Measurements from ENCODE around the gene FOXL2. TPM values are rescaled to one million over a fixed set of nuclear protein-coding genes. Genes with fewer than 3 reads are reported as not detected.

Gene FOXL2
- total RNA-seq, 1 experiment from 2014 or later = not detected

DNA sequence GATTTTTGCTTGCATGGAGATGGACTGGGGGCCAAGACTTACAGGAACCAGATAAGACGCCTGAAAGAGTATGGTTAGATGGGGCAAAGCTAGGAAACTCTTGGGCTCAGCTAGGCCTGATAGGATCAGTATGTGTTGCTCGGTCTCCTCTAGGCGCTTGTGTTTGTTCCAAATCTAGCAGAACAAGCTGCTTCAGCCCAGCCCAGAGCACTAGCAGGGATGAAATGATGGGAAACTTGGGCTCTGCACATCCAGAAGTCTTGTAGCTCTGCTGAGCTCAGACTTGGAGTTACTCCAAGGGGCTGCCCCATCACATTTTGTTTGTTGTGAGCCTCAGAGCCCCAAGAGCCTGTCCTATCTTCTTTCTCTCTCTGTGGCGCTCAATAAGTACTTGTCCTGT, 34.7 kb downstream of the FOXL2 start:
- in situ Hi-C loops (cut with HindIII; ENCODE audit: low pct_unique_long_range_greater_than_20kb, low sequenced_read_pairs) = loop anchor here (25.0 kb wide), 1 partner anchor 400 kb away; no protein-coding TSS in a partner anchor
- no peak for DNase-seq (ENCODE audit: low read depth)

DNA sequence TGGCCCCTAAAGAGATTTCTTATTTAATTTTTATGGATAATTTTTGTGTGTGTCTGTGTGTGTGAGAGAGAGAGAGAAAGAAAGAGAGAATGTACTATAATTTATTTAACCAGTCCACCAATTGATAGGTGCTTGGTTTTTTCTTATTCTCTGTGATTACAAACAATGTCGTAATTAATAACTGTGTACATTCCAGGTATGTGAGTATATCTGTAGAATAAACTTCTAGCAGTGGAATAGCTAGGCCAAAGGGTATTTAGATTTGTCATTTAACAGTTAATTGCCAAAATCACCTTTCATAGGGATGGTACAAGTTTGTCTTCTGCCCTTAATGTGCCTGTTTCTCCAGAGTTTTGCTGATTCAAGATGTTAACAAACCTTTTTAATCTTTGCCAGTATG, 35.3 kb downstream of the FOXL2 start:
- in situ Hi-C loops (cut with HindIII; ENCODE audit: low pct_unique_long_range_greater_than_20kb, low sequenced_read_pairs) = loop anchor here (25.0 kb wide), 1 partner anchor 401 kb away; no protein-coding TSS in a partner anchor
- DNase-seq (ENCODE audit: low read depth) = no peak

DNA sequence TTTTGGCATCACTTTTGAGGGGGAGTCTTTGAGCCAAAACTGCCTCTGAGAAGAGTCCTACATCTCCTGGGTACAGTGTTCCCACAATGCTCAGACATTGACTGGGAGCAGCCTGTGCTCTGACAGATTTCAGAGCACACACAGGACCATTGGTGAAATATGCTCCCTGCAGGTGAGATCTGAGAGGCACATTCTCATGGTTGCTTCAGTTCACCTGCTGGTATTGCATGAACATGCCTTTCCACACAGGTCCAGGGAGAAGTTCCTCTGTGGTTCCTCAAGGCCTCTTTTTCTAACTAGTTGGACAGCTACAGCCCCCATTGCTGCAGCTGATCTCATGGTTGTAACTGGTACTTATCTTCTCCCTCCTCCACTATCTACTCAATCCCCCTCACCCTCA, 37.0 kb downstream of the FOXL2 start:
- in situ Hi-C loops (cut with HindIII; ENCODE audit: low pct_unique_long_range_greater_than_20kb, low sequenced_read_pairs) = loop anchor here (25.0 kb wide), 1 partner anchor 402 kb away; no protein-coding TSS in a partner anchor

DNA sequence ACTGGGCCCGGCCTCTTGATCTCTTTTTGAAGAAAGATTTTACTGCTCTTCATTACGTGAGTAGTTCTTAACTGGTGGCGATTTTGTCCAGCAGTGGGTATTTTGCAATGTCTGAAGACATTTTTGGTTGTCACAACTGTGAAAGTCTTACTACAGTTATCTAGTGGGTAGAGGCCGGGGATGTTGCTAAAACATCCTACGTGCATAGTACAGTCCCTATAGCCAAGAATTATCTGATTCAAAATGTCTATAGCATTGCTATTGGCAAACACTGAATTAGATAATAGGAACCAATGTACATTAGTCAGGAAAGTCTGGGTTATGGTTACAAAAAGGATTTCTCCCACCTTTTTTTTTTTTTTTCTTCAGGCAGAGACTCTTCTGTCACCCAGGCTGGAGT, 38.1 kb downstream of the FOXL2 start:
- no peak for DNase-seq (ENCODE audit: low read depth)
- in situ Hi-C loops (cut with HindIII; ENCODE audit: low pct_unique_long_range_greater_than_20kb, low sequenced_read_pairs) = loop anchor here (25.0 kb wide), 1 partner anchor 403 kb away; no protein-coding TSS in a partner anchor

More for the DNA sequence above, 37.0 kb downstream of the FOXL2 start:
- no peak for DNase-seq (ENCODE audit: low read depth)

DNA sequence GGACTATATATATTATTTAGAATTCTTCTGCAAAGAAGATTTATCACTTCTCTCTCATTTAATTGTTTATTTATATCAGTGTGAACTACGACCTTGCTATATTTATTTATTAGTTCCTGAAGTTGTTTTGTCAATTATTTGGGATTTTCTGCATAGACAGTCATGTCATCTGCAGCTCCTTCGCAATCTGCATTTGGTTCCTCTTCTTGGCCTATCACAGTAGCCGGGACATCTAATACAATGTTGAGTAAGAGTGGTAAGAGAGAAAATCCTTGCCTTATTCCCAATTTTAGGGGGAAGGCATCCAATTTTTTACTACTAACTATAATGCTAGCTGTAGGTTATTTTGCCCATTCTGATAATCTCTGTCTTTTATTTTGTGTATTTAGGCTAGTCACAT, 39.4 kb downstream of the FOXL2 start:
- no peak for DNase-seq (ENCODE audit: low read depth)
- in situ Hi-C loops (cut with HindIII; ENCODE audit: low pct_unique_long_range_greater_than_20kb, low sequenced_read_pairs) = loop anchor here (25.0 kb wide), 1 partner anchor 405 kb away; no protein-coding TSS in a partner anchor

DNA sequence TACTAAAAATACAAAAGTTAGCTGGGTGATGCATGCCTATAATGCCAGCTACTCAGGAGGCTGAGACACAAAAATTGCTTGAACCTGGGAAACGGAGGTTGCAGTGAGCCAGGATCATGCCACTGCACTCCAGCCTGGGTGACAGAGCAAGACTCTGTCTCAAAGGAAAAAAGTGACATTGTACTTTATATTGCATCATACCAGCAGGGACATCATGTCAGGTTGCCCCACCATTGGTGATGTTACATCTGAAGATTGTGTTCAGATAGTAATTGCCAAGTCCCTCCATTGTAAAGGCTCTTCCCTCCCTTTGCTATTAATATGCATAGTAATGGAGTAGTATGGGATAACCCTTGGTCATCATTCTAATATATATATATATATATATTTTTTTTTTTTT, 44.8 kb downstream of the FOXL2 start:
- in situ Hi-C loops (cut with HindIII; ENCODE audit: low pct_unique_long_range_greater_than_20kb, low sequenced_read_pairs) = loop anchor here (25.0 kb wide), 1 partner anchor 410 kb away; no protein-coding TSS in a partner anchor
- no peak for DNase-seq (ENCODE audit: low read depth)

DNA sequence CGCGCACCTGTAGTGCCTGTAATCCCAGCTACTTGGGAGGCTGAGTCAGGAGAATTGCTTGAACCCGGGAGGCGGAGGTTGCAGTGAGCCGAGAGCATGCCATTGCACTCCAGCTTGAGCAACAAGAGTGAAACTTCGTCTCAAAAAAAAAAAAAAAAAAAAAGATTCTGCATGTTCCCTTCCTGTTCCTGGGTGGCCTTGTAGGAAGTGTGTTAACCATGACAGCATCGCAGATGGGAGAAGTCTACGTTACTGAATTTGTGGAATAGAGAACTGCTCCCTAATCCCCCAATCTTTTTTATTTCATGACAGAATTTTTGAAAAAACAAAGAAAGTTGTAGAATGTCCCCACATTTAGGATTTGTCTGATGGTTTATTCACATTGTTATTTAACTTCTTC, 45.4 kb downstream of the FOXL2 start:
- in situ Hi-C loops (cut with HindIII; ENCODE audit: low pct_unique_long_range_greater_than_20kb, low sequenced_read_pairs) = loop anchor here (25.0 kb wide), 1 partner anchor 411 kb away; no protein-coding TSS in a partner anchor
- DNase-seq (ENCODE audit: low read depth) = no peak

DNA sequence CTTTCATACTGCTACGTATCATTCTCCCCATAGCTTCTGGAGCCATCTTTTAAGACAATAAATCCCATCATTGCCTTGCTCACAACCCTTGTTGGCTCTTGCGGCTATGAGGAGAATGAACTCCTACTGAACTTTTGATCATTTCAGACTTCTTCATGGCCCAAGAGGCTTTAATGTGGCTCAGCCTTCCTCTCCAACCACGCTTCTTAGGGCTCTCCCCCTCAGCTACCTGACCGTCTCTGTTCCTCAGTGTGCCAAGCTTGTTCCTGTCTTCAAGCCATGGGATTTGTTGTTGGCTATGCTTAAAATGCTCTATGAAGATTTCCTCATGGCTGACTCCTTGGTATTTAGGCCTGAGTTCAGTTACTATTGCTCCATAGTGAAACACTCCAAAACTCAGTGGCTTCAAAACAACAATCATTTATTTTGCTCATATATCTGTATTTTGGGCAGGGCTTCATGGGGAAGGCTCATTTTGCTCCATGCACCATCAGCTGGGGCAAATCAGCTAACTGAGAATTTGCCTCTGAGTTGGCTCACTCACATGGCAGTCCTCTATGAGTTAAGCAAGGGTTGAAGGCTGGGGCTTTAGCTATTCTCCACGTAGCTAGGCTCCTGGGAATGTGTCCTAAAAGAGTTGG, 47.5 kb downstream of the FOXL2 start:
- DNase-seq (ENCODE audit: low read depth) = no peak
- in situ Hi-C loops (cut with HindIII; ENCODE audit: low pct_unique_long_range_greater_than_20kb, low sequenced_read_pairs) = no loop called here

DNA sequence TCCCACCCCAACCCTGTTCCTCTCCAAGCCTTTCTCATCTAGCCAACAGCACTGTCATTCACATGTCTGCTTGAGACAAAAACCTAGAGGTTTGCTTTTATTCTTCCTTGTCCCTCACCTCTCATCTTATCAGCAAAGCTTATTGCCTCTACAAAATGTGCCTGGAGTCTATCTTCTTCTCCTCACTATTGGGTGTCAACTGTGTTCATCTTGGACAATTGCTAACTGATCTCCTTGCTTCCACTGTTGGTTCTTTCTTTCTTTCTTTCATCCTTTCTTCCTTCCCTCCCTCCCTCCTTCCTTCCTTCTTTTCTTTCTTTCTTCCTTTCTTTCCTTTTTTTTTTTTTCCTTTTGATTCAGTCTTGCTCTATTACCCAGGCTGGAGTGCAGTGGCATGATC, 48.2 kb downstream of the FOXL2 start:
- DNase-seq (ENCODE audit: low read depth) = no peak
- in situ Hi-C loops (cut with HindIII; ENCODE audit: low pct_unique_long_range_greater_than_20kb, low sequenced_read_pairs) = no loop called here

DNA sequence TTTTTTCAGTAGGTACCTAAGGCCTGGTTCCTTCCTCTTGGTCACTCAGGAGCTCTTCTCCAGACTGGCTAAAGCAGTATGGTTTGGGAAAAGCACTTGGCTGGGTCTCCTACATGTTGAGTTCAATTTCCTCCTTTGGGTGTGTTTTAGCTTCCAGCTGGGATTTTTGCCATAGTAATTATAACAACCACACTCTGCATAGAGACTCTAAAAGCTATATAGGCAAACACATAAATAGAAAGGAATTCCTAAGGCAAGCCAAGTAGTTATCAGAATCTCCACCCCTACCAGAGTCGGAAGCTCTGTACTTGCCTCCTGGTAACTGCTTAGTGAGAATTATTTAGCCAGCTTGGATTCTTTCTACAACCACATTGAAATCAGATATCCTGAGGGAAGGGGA, 48.6 kb downstream of the FOXL2 start:
- in situ Hi-C loops (cut with HindIII; ENCODE audit: low pct_unique_long_range_greater_than_20kb, low sequenced_read_pairs) = no loop called here
- DNase-seq (ENCODE audit: low read depth) = no peak

Other genes starting within 250 kb of the FOXL2 start
- 26.0 and 29.4 TPM in 2 replicates for gene PIK3CB, start 112.2 kb downstream of the FOXL2 start, total RNA-seq (2014; rRNA removed; shearing (Covaris generic); ENCODE audit: low replicate concordance)
- gene FOXL2NB, start 80 bp upstream of the FOXL2 start, total RNA-seq (2014; rRNA removed; shearing (Covaris generic); ENCODE audit: low replicate concordance) = 0.78 and 1.4 TPM in 2 replicates
- not detected in 2 replicates for gene PRR23A, start 59.1 kb upstream of the FOXL2 start, total RNA-seq (2014; rRNA removed; shearing (Covaris generic); ENCODE audit: low replicate concordance)
- not detected in 2 replicates for gene PRR23B, start 73.8 kb upstream of the FOXL2 start, total RNA-seq (2014; rRNA removed; shearing (Covaris generic); ENCODE audit: low replicate concordance)
- gene PRR23C, start 97.8 kb upstream of the FOXL2 start, total RNA-seq (2014; rRNA removed; shearing (Covaris generic); ENCODE audit: low replicate concordance) = not detected in 2 replicates